Middle frontal gyrus (tissue), 1 donor: ENCODE measurements around the gene QDPR.

Experiments
- DNase-seq: peaks from one replicate; pipeline ENCODE4 v3.0.0-alpha.2; 2015; ENCODE audit warnings: low spot score; ENCODE audit errors: extremely low spot score

The QDPR gene

GRCh38 chr4:17528551-17529165 is 16.8 kb upstream of the QDPR start:
- no peak for DNase-seq

DNA sequence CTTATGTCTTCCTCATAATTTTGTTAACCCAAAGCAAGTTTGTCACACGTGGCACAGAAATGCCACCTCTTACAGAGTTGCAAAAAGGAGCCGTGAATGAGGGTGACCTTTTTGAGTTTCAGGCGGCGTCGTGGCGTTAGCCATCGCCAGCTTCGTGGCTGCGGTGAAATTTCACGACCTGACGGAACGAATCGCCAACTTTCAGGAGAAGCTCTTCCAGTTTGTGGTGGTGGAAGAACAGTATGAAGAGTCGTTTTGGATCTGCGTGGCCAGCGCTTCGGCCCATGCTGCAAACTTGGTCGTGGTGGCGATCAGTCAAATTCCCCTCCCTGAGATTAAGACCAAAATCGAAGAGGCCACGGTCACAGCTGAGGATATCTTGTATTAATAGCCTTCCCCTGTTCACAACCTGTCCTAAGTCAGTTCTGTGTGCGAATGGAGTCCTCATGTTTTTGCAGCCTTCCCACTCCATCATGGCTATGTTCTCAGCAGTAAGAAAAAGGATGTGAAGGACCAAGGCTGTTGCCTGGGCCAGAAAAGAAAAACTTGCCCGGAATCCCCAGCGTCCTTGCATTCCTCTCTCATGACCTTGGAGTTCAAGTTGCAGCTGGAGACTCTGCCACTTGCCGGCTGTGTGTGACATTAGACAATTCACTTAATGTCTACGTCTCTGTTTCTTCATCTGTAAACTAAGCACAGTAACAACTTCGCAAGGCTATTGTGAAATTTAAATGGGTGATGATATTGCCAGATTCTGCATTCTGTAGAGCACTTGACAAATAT is 15.0 kb upstream of the QDPR start:
- no peak for DNase-seq

GRCh38 chr4:17523662-17524061 is 11.8 kb upstream of the QDPR start:
- no peak for DNase-seq

- DNase-seq: no peak
Observed at GRCh38 chr4:17521595-17521994, 9.7 kb upstream of the QDPR start.

GRCh38 chr4:17517664-17518063 is 5.8 kb upstream of the QDPR start:
- DNase-seq: no peak

GRCh38 chr4:17516980-17517379 is 5.1 kb upstream of the QDPR start:
- DNase-seq: no peak

GRCh38 chr4:17515445-17516407 is 3.8 kb upstream of the QDPR start:
- no peak for DNase-seq

DNA sequence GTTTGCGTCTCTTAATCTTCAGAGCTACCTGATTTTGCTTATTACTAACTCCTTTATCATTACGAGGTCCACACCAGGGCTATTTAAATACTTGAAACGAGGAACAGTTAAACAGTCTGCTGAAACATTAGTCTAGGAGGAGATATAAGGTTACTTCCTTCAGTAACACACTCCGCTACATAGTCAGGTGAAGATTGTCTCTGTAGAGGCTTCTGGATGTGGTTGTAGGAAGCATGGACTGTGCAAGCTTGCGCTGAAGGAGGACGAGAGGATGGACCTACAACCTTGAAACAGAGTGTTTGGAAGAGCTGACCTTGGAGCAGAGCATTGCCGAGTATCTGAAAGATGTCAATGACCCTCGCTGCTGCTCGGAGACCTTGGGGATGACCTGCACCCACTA is 3.0 kb upstream of the QDPR start, which contains the start of gene CLRN2:
CLRN2 (plus strand) TSS at position 301 of the 400 bp plus-strand sequence. CDS start 102 bp downstream, outside the sequence.
- no peak for DNase-seq

DNA sequence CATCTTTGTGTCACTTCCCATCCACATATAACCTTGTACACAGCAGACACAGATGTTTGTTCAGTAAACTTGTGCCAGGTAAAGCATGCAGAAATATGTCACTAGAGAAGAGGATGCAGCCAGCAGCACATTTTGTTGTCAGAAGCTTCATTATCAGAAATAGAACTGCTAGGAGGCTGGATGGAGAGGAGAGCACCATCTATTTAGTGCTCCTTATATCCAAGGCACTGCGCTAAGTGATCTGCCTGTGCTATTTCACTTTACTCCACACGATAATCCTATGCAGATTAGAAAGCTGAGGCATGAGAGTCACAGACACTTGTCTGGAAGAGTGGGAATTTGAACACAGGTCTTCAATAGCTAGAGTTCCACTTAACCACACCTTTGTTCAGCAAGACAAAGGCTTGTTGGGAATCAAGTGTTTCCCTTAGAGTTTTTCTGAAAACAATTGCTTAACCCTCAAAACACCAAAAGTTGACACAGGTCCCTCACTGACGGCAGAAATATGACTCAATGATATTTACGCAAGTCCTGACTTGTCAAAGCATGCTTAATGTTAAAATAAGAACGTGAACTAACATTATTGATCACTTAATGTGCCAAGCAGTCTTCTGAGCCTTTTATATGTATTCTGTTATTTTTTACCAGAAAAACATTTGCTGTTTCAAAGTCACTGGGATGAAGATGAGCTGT is 1.2 kb upstream of the QDPR start:
- DNase-seq: no peak

DNA sequence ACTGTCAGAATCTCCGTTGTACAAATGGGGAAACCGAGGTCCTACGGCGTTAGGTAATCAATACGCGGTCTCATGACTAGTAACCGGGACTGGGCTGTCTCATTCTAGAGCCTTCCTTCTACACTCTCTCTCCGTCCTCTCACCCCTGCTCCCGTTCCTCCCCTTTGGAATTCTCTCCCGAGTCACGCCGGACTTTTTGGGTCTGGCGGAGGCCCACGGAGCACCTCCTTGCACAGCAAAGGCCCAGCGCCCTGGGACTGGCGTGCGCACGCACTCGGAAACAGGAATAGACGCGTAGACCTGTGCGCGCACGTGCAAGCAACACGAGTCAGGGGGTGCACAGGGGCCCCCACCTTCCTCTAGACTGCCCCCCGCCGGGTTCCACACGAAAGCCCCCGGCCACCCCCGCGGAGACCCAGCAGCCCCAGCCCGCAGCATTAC is 361 bp downstream of the QDPR start:
- DNase-seq: no peak

DNA sequence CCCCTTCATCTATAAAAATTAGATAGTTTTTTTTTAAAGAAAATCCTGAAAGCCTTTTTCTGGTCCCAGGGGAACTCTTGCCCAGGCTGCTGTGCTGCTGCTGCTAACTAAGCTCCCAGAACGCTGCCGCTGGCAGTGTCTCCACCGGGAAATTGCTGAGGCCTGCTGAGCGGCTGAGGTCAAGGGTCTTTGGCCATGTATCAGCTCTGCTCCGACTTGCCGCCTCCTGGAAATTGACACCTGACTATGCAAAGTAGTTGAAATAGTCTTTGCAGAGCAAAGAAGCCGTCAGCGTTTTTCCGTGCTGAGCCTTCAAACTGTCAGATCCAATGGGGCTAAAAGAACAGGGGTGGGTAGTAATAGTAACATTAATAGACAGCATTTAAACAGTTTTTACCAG is 839 bp downstream of the QDPR start:
- no peak for DNase-seq

DNA sequence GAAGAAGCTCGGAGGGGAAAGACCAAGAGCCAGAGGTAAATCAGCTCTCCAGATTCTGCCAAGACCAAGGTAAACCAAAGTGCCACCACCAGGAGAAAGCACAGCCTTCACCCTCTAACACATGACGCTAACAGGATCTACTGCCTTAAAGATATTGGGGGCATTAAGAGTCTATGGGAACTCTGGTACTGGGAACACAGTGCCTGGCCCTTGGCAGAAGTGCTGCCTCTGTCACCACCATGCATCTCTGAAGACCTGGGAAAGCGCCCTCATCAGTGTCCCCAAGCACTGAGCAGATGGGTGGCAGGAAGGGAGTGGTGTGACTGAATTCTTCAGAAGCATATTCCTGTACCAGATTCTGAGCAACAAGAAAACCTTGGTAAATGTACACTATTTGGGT is 1.3 kb downstream of the QDPR start:
- no peak for DNase-seq

- DNase-seq: no peak
Observed at GRCh38 chr4:17504081-17504480, 7.8 kb downstream of the QDPR start.

GRCh38 chr4:17502756-17503155 is 9.1 kb downstream of the QDPR start:
- DNase-seq: no peak

DNA sequence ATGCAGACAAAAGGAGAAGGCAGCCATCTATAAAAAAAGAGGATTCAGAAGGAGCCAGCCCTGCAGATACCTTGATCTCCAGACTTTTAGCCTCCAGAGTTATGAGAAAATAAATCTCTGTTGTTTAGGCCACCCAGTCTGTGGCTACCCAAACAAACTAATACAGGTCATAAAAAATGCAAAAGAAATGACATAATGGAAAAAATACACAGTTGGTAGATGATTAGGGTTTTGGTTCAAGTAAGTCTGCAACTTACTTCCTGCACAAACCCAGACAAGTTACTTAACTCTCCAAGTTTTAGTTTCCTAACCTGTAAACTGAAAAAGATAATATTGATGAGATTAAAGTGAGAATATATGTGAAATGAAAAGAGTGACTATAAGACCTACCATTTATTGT is 11.3 kb downstream of the QDPR start:
- DNase-seq: no peak

DNA sequence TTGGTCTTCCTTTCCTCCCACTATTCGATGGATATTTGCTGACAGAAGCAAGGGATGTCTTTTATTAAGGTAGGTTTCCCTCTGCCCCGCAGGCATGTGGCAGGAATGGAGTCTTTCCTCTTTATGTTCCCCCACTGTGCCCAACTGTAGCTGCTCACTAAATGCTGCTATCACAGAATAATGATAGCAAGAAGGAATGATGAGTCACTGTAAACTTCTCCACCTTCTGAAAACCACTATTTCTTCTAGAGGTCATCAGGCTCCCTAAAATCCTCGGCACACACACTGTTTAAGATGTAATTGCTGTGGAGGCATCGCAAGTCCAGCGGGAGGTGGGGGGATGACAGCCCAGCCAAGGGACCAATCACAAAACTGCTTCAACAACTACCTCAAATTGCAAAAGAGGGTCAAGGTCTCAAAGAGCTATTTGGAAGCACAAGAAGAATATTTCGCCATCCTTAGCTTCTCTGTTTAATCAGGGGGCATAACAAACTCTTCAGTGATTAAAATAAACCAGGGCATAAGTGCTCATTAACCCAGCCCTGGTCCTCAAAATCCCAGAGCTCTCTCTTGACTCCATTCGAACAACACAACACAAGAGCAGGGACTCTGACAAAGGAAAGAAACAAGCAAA is 13.9 kb downstream of the QDPR start:
- no peak for DNase-seq

DNA sequence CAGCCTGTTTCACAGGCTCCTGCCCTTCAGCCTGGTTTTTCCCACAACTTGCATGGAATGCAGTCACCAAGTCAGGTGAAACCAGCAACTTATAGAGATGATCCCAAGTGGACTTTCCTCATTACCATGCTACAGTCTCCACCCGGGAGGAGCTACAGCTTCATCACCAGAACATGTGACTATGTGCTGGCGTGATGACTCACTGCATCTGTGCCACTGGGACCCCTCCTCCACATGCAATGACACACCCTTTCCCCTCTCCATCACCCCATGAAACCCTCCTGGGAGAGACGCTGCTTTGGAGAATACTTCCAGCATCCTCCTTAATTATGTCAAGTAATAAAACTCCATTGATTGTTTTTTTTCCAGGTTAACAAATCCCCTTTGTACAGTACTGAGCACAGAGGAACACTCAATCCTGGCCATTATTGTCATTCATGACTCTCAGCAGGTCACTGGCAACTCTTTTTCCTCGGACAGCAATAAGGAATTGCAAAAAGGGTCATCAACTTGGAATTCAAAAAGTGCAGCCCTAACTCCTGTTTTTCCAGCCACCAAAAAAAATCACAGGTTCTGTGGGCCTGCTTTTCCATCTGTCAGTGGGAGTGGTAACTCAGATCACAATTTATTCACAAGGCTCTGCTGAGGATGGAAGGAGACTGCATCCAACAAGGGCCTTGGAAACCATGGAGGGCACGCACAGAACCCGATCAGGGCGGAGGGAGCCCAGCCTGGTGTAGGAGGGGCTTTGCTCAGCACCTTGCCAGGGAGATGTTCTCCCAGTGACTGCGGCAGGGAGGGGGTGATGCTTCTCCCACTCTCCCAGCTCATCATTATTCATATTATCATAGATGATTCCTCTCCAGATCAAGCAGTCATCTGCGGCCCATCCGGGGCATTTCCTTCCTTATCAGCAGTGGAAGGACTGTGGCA is 17.4 kb downstream of the QDPR start:
- DNase-seq: no peak

- no peak for DNase-seq
Observed at GRCh38 chr4:17493619-17494018, 18.3 kb downstream of the QDPR start.

GRCh38 chr4:17492876-17493275 is 19.0 kb downstream of the QDPR start:
- DNase-seq: no peak
